NCI-H146 (cell line): Measurements from ENCODE around the gene PTGS1.
"Not testable (repeated sequence)": the region's sequence is repeated elsewhere in the genome, so short reads cannot be mapped to it uniquely, and the experiment has no call there.

Source experiments
- DNase-seq: peaks from one replicate; lab custom pipeline; 2025; lab: John Stamatoyannopoulos, UW

Gene PTGS1

GRCh38 chr9:122347348-122348287 is 23.2 kb upstream of the PTGS1 start:
- DNase-seq: peak; percentile 39

GRCh38 chr9:122348288-122348777 is 22.5 kb upstream of the PTGS1 start:
- DNase-seq: no peak

- DNase-seq: no peak
These were observed 22.0 kb upstream of the PTGS1 start for GRCh38 chr9:122348791-122349190.

- no peak for DNase-seq
These were observed 21.6 kb upstream of the PTGS1 start for GRCh38 chr9:122349201-122349600.

GRCh38 chr9:122350577-122351355 is 20.1 kb upstream of the PTGS1 start:
- DNase-seq: peak; percentile 39

GRCh38 chr9:122354536-122355199 is 16.2 kb upstream of the PTGS1 start:
- no peak for DNase-seq

- no peak for DNase-seq
These were observed 15.4 kb upstream of the PTGS1 start for GRCh38 chr9:122355336-122355875.

- no peak for DNase-seq
These were observed 14.2 kb upstream of the PTGS1 start for GRCh38 chr9:122356627-122357026.

GRCh38 chr9:122360891-122361290 is 9.9 kb upstream of the PTGS1 start:
- DNase-seq: no peak

GRCh38 chr9:122363131-122363530 is 7.7 kb upstream of the PTGS1 start:
- DNase-seq: not testable (repeated sequence)

GRCh38 chr9:122364117-122364782 is 6.6 kb upstream of the PTGS1 start:
- no peak for DNase-seq

- DNase-seq: no peak
These were observed 6.1 kb upstream of the PTGS1 start for GRCh38 chr9:122364783-122365150.

GRCh38 chr9:122366074-122366660 is 4.7 kb upstream of the PTGS1 start:
- DNase-seq: no peak

GRCh38 chr9:122367065-122367464 is 3.8 kb upstream of the PTGS1 start:
- no peak for DNase-seq

- DNase-seq: no peak
These were observed 2.9 kb upstream of the PTGS1 start for GRCh38 chr9:122367774-122368460.

GRCh38 chr9:122368642-122369041 is 2.2 kb upstream of the PTGS1 start:
- DNase-seq: no peak

- no peak for DNase-seq
These were observed 521 bp upstream of the PTGS1 start for GRCh38 chr9:122370303-122370702.

GRCh38 chr9:122371846-122372245 is 1.0 kb downstream of the PTGS1 start:
- DNase-seq: no peak

- no peak for DNase-seq
These were observed 2.3 kb downstream of the PTGS1 start for GRCh38 chr9:122372856-122373845.
